Right atrium auricular region (tissue), 2 donors: ENCODE data around the gene AP2A2. TPM values are rescaled to one million over a fixed set of nuclear protein-coding genes. Genes with fewer than 3 reads are reported as not detected.

Experiments
- DNase-seq: peaks from one replicate; pipeline ENCODE4 v3.0.0-alpha.2; 2019; ENCODE audit warnings: low spot score
- H3K27ac ChIP-seq, 2 donors: fragments of 200-600 bp; sonication (generic); 1 replicate in 1 of 2; 2 replicates in 1 of 2; pipeline ENCODE4 v1.5.1; 2016 to 2019
- H3K27me3 ChIP-seq, 2 donors: fragments of 200-600 bp; sonication (generic); one replicate each; pipeline versions ENCODE4 v1.5.1 to v1.6.0; 2017 to 2019
- H3K36me3 ChIP-seq: fragments of 200-600 bp; sonication (generic); one replicate; pipeline ENCODE4 v1.5.1; 2016
- H3K4me1 ChIP-seq, 2 donors: fragments of 200-600 bp; sonication (generic); one replicate each; pipeline versions ENCODE4 v1.5.1 to v1.6.0; 2017 to 2019
- H3K4me3 ChIP-seq, 2 donors: fragments of 200-600 bp; sonication (generic); 1 replicate in 1 of 2; 2 replicates in 1 of 2; pipeline ENCODE4 v1.5.1; 2017 to 2019; ENCODE audit warnings: mild to moderate bottlenecking in 1 of 2, moderate library complexity in 1 of 2
- H3K9me3 ChIP-seq, 2 donors: fragments of 200-600 bp; sonication (generic); one replicate each; pipeline ENCODE4 v1.5.1; 2019
- CTCF ChIP-seq, 2 donors: fragments of 200-600 bp; sonication (generic); IDR thresholded peaks; one replicate each; pipeline ENCODE4 v1.5.1; 2019; ENCODE audit warnings: antibody characterized with exemption in 2 of 2
- total RNA-seq, 2 donors: library from RNA; depleted of rRNA; stranded (reverse); fragments of >200 nt; gene quantifications; one replicate each; pipeline ENCODE4 v1.1.0, GENCODE V29; 2016

Gene AP2A2
- total RNA-seq, 2 donors from 2014 or later, result 28.8 to 41.7 TPM

GRCh38 chr11:1019321-1019910 is 93.7 kb downstream of the AP2A2 start:
- no peak for DNase-seq
- no peaks in the 10 kb centered on the region for H3K9me3 ChIP-seq
- H3K4me3 ChIP-seq, result no peak overlapping the region

GRCh38 chr11:1020211-1020905 is 94.7 kb downstream of the AP2A2 start:
- no peaks in the 10 kb centered on the region for H3K27me3 ChIP-seq
- no peak overlapping the region for H3K4me3 ChIP-seq
- no peak overlapping the region for H3K27ac ChIP-seq
- no peak for TF ChIP-seq CTCF (IDR thresholded peaks at IDR 0.05)
- DNase-seq, result no peak
- no peaks in the 10 kb centered on the region for H3K4me1 ChIP-seq
- H3K36me3 ChIP-seq, result no peaks in the 10 kb centered on the region
- H3K9me3 ChIP-seq, result no peaks in the 10 kb centered on the region

More at GRCh38 chr11:1019321-1019910, 93.7 kb downstream of the AP2A2 start:
- Histone ChIP-seq H3K36me3 (no peaks in the 10 kb centered on the region), H3K27ac (no peak overlapping the region), H3K4me1 (no peaks in the 10 kb centered on the region), H3K27me3 (no peaks in the 10 kb centered on the region)
- TF ChIP-seq CTCF (IDR thresholded peaks at IDR 0.05), result no peak

GRCh38 chr11:1022411-1022810 is 96.7 kb downstream of the AP2A2 start:
- no peak for TF ChIP-seq CTCF (IDR thresholded peaks at IDR 0.05)
- Histone ChIP-seq H3K4me3 (no peak overlapping the region), H3K4me1 (no peaks in the 10 kb centered on the region), H3K27ac (no peak overlapping the region), H3K27me3 (no peaks in the 10 kb centered on the region), H3K36me3 (no peaks in the 10 kb centered on the region), H3K9me3 (no peaks in the 10 kb centered on the region)
- no peak for DNase-seq

GRCh38 chr11:1022908-1023810 is 97.5 kb downstream of the AP2A2 start:
- no peaks in the 10 kb centered on the region for H3K4me1 ChIP-seq
- no peak overlapping the region for H3K27ac ChIP-seq
- no peak overlapping the region for H3K4me3 ChIP-seq
- no peaks in the 10 kb centered on the region for H3K36me3 ChIP-seq
- TF ChIP-seq CTCF (IDR thresholded peaks at IDR 0.05), result no peak
- H3K27me3 ChIP-seq, result no peaks in the 10 kb centered on the region
- DNase-seq, result no peak
- no peaks in the 10 kb centered on the region for H3K9me3 ChIP-seq

GRCh38 chr11:1023811-1024596 is 98.3 kb downstream of the AP2A2 start:
- Histone ChIP-seq H3K9me3 (no peaks in the 10 kb centered on the region), H3K36me3 (no peaks in the 10 kb centered on the region), H3K27ac (no peak overlapping the region), H3K4me3 (no peak overlapping the region), H3K27me3 (no peaks in the 10 kb centered on the region), H3K4me1 (no peaks in the 10 kb centered on the region)
- no peak for TF ChIP-seq CTCF (IDR thresholded peaks at IDR 0.05)
- no peak for DNase-seq
